DND-41 (cell line): ENCODE results near the gene LGI4.

Experiments
- ATAC-seq: fragments of 200-7000 bp; cut with Tn5 transposase; 3 replicates; pipeline ENCODE4 v1.9.1; 2021; ENCODE audit warnings: low read depth; ENCODE audit not compliant: insufficient read depth
- DNase-seq: peaks from one replicate; pipeline ENCODE4 v3.0.0-alpha.2; 2020
- H2AFZ ChIP-seq: 2 replicates; pipeline ENCODE4 v1.6.0; 2012; ENCODE audit warnings: low read depth, low read length
- H3K27ac ChIP-seq: 2 replicates; pipeline ENCODE4 v1.5.1; 2012; ENCODE audit warnings: low read length, inconsistent platforms
- H3K27me3 ChIP-seq: fragments of 200-600 bp; sonication (generic); 2 replicates; pipeline ENCODE4 v1.6.0; 2012; ENCODE audit warnings: low read length, mild to moderate bottlenecking, inconsistent platforms; ENCODE audit not compliant: insufficient read depth, poor library complexity
- H3K36me3 ChIP-seq: 2 replicates; pipeline ENCODE4 v1.5.1; 2012; ENCODE audit warnings: low read length, inconsistent platforms; ENCODE audit not compliant: insufficient read depth
- H3K4me1 ChIP-seq: 2 replicates; pipeline ENCODE4 v1.5.1; 2012; ENCODE audit warnings: mild to moderate bottlenecking, low read length; ENCODE audit not compliant: insufficient read depth
- H3K4me2 ChIP-seq: 2 replicates; pipeline ENCODE4 v1.6.0; 2012; ENCODE audit warnings: mild to moderate bottlenecking, moderate library complexity, low read length, inconsistent platforms; ENCODE audit not compliant: insufficient read depth
- H3K4me3 ChIP-seq, 2 experiments: fragments of 200-600 bp in 1 of 2; shearing (Covaris generic) in 1 of 2; 2 replicates each; pipeline ENCODE4 v1.5.1; 2012 to 2016; ENCODE audit warnings: inconsistent platforms in 2 of 2, low read length in 2 of 2, mild to moderate bottlenecking in 2 of 2, low read depth in 1 of 2, moderate library complexity in 1 of 2
- H3K79me2 ChIP-seq: 2 replicates; pipeline ENCODE4 v1.6.0; 2012; ENCODE audit warnings: low read length, inconsistent platforms; ENCODE audit not compliant: insufficient read depth
- H3K9ac ChIP-seq: 2 replicates; pipeline ENCODE4 v1.6.0; 2012; ENCODE audit warnings: low read depth, mild to moderate bottlenecking, inconsistent platforms, low read length, moderate library complexity
- H3K9me3 ChIP-seq: 2 replicates; pipeline ENCODE4 v1.5.1; 2012; ENCODE audit warnings: low read length, moderate library complexity, mild to moderate bottlenecking, inconsistent platforms; ENCODE audit not compliant: insufficient read depth, severe bottlenecking
- H4K20me1 ChIP-seq: 2 replicates; pipeline ENCODE4 v1.6.0; 2012; ENCODE audit warnings: low read length; ENCODE audit not compliant: insufficient read depth
- EZH2 ChIP-seq: IDR thresholded peaks from 3 replicates; pipeline ENCODE4 v1.6.1; 2012; ENCODE audit warnings: borderline replicate concordance, low read depth, mild to moderate bottlenecking, moderate library complexity, low read length, inconsistent platforms; ENCODE audit not compliant: severe bottlenecking
- TF ChIP-seq, protein P1 (sequence below): IDR thresholded peaks from 2 replicates; pipeline ENCODE4 v1.5.1; 2012; ENCODE audit warnings: borderline replicate concordance, low read length, moderate library complexity, mild to moderate bottlenecking; ENCODE audit not compliant: poor library complexity, severe bottlenecking; ENCODE audit errors: extremely low read depth

The LGI4 gene

GRCh38 chr19:35134601-35135242 is at the start of gene LGI4:
LGI4 (minus strand) TSS chr19:35135059; CDS start chr19:35134680, 379 bp downstream.
- Histone ChIP-seq H3K9ac (no peak within 1 kb of the TSS), H3K4me1 (no peaks in the 10 kb centered on the region), H3K9me3 (no peaks in the 10 kb centered on the region), H3K79me2 (no peaks in the 10 kb centered on the region), H2AFZ (no peak within 1 kb of the TSS), H4K20me1 (no peaks in the 10 kb centered on the region), H3K36me3 (no peaks in the 10 kb centered on the region), H3K4me3 (no peak within 1 kb of the TSS), H3K27me3 (no peaks in the 10 kb centered on the region), H3K4me2 (no peak within 1 kb of the TSS), H3K27ac (no peak within 1 kb of the TSS)
- ATAC-seq (no peak), DNase-seq (no peak)
- no peak for TF ChIP-seq EZH2
- TF ChIP-seq, protein P1, sequence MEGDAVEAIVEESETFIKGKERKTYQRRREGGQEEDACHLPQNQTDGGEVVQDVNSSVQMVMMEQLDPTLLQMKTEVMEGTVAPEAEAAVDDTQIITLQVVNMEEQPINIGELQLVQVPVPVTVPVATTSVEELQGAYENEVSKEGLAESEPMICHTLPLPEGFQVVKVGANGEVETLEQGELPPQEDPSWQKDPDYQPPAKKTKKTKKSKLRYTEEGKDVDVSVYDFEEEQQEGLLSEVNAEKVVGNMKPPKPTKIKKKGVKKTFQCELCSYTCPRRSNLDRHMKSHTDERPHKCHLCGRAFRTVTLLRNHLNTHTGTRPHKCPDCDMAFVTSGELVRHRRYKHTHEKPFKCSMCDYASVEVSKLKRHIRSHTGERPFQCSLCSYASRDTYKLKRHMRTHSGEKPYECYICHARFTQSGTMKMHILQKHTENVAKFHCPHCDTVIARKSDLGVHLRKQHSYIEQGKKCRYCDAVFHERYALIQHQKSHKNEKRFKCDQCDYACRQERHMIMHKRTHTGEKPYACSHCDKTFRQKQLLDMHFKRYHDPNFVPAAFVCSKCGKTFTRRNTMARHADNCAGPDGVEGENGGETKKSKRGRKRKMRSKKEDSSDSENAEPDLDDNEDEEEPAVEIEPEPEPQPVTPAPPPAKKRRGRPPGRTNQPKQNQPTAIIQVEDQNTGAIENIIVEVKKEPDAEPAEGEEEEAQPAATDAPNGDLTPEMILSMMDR: no peak

GRCh38 chr19:35184267-35184666 is 49.4 kb upstream of the LGI4 start:
- H3K4me3 ChIP-seq: no peak overlapping the region
- H3K4me1 ChIP-seq: no peaks in the 10 kb centered on the region
- H3K4me2 ChIP-seq: no peak overlapping the region
- H3K9me3 ChIP-seq: no peaks in the 10 kb centered on the region
- no peak for TF ChIP-seq EZH2
- TF ChIP-seq, protein P1: no peak
- H3K27me3 ChIP-seq: no peaks in the 10 kb centered on the region
- H3K27ac ChIP-seq: no peak overlapping the region
- H2AFZ ChIP-seq: no peak overlapping the region
- no peak overlapping the region for H3K9ac ChIP-seq
- H3K36me3 ChIP-seq: no peaks in the 10 kb centered on the region
- no peaks in the 10 kb centered on the region for H3K79me2 ChIP-seq
- no peak for DNase-seq
- no peak for ATAC-seq
- no peaks in the 10 kb centered on the region for H4K20me1 ChIP-seq

- Histone ChIP-seq H2AFZ (no peak overlapping the region), H3K4me1 (no peaks in the 10 kb centered on the region), H3K4me2 (no peak overlapping the region), H3K27ac (no peak overlapping the region), H3K79me2 (no peaks in the 10 kb centered on the region), H3K4me3 (no peak overlapping the region), H3K27me3 (no peaks in the 10 kb centered on the region), H3K9ac (no peak overlapping the region), H3K9me3 (no peaks in the 10 kb centered on the region), H4K20me1 (no peaks in the 10 kb centered on the region), H3K36me3 (no peaks in the 10 kb centered on the region)
- DNase-seq (no peak), ATAC-seq (no peak)
- TF ChIP-seq EZH2: no peak
- TF ChIP-seq, protein P1: no peak
Measured at GRCh38 chr19:35181387-35181786, 46.5 kb upstream of the LGI4 start.

DNA sequence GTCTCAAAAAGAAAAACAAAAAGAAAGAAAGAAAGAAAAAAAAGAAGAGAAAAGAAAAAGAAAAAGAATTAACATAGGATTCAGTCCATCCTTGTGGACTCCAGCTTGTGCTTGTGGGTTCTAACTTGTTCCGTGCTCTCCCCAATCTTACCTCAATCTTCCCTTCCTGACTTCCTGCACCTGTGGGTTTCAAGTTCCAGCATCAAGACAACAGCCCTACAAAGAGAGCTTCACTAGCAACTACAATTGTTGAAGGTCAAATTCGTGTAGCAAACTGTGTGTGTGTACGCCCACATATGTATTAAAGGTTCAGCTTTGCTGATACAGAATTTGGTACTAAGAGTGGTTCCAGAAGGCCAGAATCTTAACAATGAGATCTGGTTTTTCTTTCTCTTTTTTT is 45.0 kb upstream of the LGI4 start:
- ATAC-seq: no peak
- no peak overlapping the region for H3K9ac ChIP-seq
- H3K4me3 ChIP-seq: no peak overlapping the region
- no peaks in the 10 kb centered on the region for H4K20me1 ChIP-seq
- no peaks in the 10 kb centered on the region for H3K36me3 ChIP-seq
- TF ChIP-seq, protein P1: no peak
- no peak for TF ChIP-seq EZH2
- H3K4me1 ChIP-seq: no peaks in the 10 kb centered on the region
- H3K9me3 ChIP-seq: no peaks in the 10 kb centered on the region
- no peaks in the 10 kb centered on the region for H3K79me2 ChIP-seq
- no peak for DNase-seq
- H3K27me3 ChIP-seq: no peaks in the 10 kb centered on the region
- no peak overlapping the region for H2AFZ ChIP-seq
- no peak overlapping the region for H3K27ac ChIP-seq
- H3K4me2 ChIP-seq: no peak overlapping the region
